Left lung (tissue), 10 donors: ENCODE data around the gene JAZF1. TPM values are rescaled to one million over a fixed set of nuclear protein-coding genes. Genes with fewer than 3 reads are reported as not detected.
A peak's percentile ranks its signal among the peaks of the same experiment; 100 is the strongest.

Experiments
- ATAC-seq: fragments of 200-7000 bp; cut with Tn5 transposase; one replicate; pipeline ENCODE4 v1.9.1; 2020; ENCODE audit warnings: moderate library complexity
- DNase-seq, 4 donors: peaks; one replicate each; pipeline ENCODE4 v3.0.0-alpha.2; 2013 to 2020
- H3K27ac ChIP-seq, 2 donors: fragments of 200-600 bp; sonication (generic) in 1 of 2; one replicate each; pipeline versions ENCODE4 v1.5.0 to v1.8.0; 2020 to 2021
- H3K27me3 ChIP-seq, 2 donors: fragments of 200-600 bp; sonication (generic) in 1 of 2; one replicate each; pipeline versions ENCODE4 v1.5.0 to v1.8.0; 2020 to 2021
- H3K36me3 ChIP-seq, 2 donors: fragments of 200-600 bp; sonication (generic) in 1 of 2; one replicate each; pipeline versions ENCODE4 v1.5.0 to v1.8.0; 2020 to 2021
- H3K4me1 ChIP-seq, 2 donors: fragments of 200-600 bp; one replicate each; pipeline ENCODE4 v1.8.0; 2021
- H3K4me3 ChIP-seq, 2 donors: fragments of 200-600 bp; sonication (generic) in 1 of 2; one replicate each; pipeline versions ENCODE4 v1.5.0 to v1.8.0; 2020 to 2021; ENCODE audit warnings: mild to moderate bottlenecking in 1 of 2
- H3K9me3 ChIP-seq, 2 donors: fragments of 200-600 bp; sonication (generic) in 1 of 2; one replicate each; pipeline versions ENCODE4 v1.5.0 to v1.8.0; 2020 to 2021
- intact Hi-C, 2 donors: fragments of 100-400 bp; cut with DNase I; formaldehyde crosslinking; loops; one replicate each; pipeline versions ENCODE4 v1.11.2 to v1.14.2; 2022
- polyA plus RNA-seq, 6 donors: library from polyadenylated mRNA; unstranded; fragments of 120-200 nt; gene quantifications; one replicate each; pipeline ENCODE4 v1.2.1, GENCODE V29; 2013; ENCODE audit not compliant: insufficient read length in 6 of 6
- total RNA-seq, 2 donors: library from RNA; stranded (reverse); fragmentation: NEBNext Ultra II Directional; extraction: Animal tissue kit (Norgen Biotek cat#: 25700); gene quantifications; one replicate each; pipeline ENCODE4 v1.2.1, GENCODE V29; 2021
- TF ChIP-seq, protein P1 (sequence below), 2 donors: fragments of 200-600 bp; sonication (generic) in 1 of 2; IDR thresholded peaks; one replicate each; pipeline versions ENCODE4 v1.5.0 to v1.8.0; 2021; ENCODE audit warnings: antibody characterized with exemption in 2 of 2
- donor health status: DM: no; HTN: yes; CAD: no.
- donor health status: DM: no; HTN: no; CAD: no.

Gene JAZF1
- total and polyA plus RNA-seq, 8 donors = 11.1 to 18.2 (median 13.8) TPM

DNA sequence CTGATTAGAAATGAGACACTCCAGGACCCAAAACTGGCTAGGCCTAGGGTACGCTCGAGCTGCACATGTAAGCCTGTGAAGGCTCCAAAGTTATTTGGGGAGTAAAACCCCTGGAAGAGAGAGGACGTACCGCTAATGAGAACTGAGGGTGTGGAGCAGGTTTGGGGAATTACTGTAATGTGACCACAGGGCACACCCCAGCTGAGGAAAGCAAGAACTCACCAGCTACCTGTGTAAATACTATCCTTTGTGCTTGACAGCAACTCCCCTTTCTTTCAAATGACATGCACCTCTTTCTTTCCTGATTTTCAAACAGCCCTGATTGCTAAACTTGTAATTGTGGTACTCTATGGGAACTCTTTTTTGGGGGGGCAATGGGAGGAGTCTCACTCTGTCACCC, 147.2 kb downstream of the JAZF1 start:
- no peaks in the 10 kb centered on the region for H3K9me3 ChIP-seq
- no peaks in the 10 kb centered on the region for H3K36me3 ChIP-seq

DNA sequence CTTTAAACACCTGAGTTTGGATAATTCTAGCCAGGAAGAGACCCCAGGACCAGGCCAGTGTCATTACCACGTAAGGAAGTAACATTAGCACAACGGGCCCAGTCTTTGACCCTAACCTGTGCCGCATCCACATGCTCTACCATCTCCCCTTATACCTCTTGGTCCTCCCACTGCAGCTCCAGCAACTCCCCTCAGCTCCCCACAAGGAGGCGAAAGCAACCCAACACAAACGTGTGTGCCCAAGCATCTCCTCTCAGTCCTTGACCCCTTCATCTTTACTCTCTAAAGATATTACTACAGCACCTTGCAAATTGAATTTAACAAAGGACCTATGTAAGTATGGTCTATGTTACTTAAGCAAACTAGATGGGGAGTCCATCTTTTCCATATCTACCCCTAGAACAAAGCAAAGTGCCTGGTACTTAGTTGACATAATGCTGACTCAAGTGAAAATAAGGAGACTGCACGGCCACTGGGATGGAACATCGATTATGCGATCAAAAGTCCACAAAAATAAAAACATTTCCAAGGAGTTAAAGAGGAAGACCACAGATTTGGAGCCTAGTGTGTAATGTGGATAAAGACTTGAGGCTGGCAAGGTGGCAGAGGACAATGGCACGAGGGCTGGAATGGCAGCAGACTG, 147.7 kb downstream of the JAZF1 start:
- Histone ChIP-seq H3K4me3 (no peak overlapping the region), H3K27me3 (no peaks in the 10 kb centered on the region), H3K4me1 (peaks cover 4 to 15% of the 10 kb centered on the region in 2 donors), H3K36me3 (no peaks in the 10 kb centered on the region), H3K27ac (no peak overlapping the region), H3K9me3 (no peaks in the 10 kb centered on the region)
- ATAC-seq = no peak
- intact Hi-C loops = no loop called here
- DNase-seq = no peak
- TF ChIP-seq, protein P1, sequence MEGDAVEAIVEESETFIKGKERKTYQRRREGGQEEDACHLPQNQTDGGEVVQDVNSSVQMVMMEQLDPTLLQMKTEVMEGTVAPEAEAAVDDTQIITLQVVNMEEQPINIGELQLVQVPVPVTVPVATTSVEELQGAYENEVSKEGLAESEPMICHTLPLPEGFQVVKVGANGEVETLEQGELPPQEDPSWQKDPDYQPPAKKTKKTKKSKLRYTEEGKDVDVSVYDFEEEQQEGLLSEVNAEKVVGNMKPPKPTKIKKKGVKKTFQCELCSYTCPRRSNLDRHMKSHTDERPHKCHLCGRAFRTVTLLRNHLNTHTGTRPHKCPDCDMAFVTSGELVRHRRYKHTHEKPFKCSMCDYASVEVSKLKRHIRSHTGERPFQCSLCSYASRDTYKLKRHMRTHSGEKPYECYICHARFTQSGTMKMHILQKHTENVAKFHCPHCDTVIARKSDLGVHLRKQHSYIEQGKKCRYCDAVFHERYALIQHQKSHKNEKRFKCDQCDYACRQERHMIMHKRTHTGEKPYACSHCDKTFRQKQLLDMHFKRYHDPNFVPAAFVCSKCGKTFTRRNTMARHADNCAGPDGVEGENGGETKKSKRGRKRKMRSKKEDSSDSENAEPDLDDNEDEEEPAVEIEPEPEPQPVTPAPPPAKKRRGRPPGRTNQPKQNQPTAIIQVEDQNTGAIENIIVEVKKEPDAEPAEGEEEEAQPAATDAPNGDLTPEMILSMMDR (IDR thresholded peaks at IDR 0.05) = no peak

More for the DNA sequence above, 147.2 kb downstream of the JAZF1 start:
- peak in 1 of 4 donors; percentile 9 for DNase-seq
- no peaks in the 10 kb centered on the region for H3K27me3 ChIP-seq
- intact Hi-C loops = no loop called here
- TF ChIP-seq, protein P1 (IDR thresholded peaks at IDR 0.05) = no peak
- H3K4me3 ChIP-seq = no peak overlapping the region
- no peak for ATAC-seq
- H3K4me1 ChIP-seq = peaks cover 8 to 17% of the 10 kb centered on the region in 2 donors
- no peak overlapping the region for H3K27ac ChIP-seq

DNA sequence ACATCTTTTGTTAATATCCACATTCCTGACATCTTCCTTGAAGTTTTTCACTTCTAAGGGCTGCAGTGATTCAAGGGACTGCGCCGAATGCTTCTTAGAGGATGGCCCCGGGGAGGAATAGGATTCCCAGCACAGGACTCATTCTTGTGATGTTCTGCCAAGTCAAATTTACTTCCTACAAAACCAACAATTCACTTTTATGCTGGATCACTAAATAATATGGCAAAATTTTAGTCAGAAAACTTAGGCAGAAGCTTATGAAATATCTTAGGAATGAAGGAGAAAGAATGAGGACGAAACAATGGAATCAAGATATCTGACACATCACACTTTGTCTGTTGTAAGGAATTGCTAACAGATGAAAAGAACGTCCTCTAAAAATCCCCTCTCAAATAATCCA, 151.5 kb downstream of the JAZF1 start:
- ATAC-seq (no peak), DNase-seq (no peak)
- H3K27me3 ChIP-seq = no peaks in the 10 kb centered on the region
- TF ChIP-seq, protein P1 (IDR thresholded peaks at IDR 0.05) = no peak
- no peaks in the 10 kb centered on the region for H3K36me3 ChIP-seq
- intact Hi-C loops = no loop called here
- no peaks in the 10 kb centered on the region for H3K9me3 ChIP-seq
- peaks cover 0 to 9% of the 10 kb centered on the region in 2 donors for H3K4me1 ChIP-seq
- no peak overlapping the region for H3K27ac ChIP-seq
- H3K4me3 ChIP-seq = no peak overlapping the region

DNA sequence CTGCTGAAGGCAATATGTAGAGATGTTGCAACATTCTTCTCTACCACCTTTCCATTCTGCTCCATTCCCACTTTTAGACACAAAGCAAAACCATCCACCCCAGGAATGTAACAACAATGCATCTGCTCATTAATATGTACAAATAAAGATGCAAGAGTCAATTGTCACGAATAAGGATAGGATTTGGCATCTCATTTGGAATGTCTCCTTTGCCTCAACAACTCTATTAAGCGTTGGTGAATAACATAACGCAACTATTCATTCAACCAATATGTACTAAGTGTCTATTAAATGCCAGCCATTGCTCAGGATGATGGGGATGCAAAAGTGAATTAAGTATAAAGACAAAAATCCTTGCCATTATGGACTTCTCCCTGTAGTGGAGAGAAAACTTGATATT, 152.1 kb downstream of the JAZF1 start:
- Histone ChIP-seq H3K36me3 (no peaks in the 10 kb centered on the region), H3K27ac (no peak overlapping the region), H3K4me3 (no peak overlapping the region), H3K27me3 (no peaks in the 10 kb centered on the region), H3K9me3 (no peaks in the 10 kb centered on the region), H3K4me1 (peaks cover 0 to 9% of the 10 kb centered on the region in 2 donors)
- DNase-seq (no peak), ATAC-seq (no peak)
- TF ChIP-seq, protein P1 (IDR thresholded peaks at IDR 0.05) = no peak
- intact Hi-C loops = no loop called here

DNA sequence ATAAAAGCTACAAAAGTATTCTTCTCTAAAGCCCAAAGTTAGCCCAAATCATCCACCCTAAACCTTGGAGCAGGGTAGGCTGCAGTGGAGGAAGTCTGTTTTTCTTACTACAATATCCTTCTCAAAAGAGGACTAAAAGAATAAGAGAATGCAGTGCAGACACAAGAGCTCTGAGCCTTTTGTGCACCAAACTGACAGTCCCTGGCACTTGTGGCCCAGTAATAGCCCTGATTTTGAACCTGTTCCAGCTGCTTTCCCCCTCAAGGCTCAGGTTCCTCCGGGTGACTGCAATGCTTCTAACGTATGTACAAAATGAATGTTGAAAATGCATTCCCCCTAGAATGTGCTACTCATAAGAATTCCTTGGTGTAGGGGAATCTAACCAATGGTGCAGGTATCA, 154.4 kb downstream of the JAZF1 start:
- H3K4me3 ChIP-seq = no peak overlapping the region
- peaks cover 0 to 9% of the 10 kb centered on the region in 2 donors for H3K4me1 ChIP-seq
- TF ChIP-seq, protein P1 (IDR thresholded peaks at IDR 0.05) = no peak
- no peak overlapping the region for H3K27ac ChIP-seq
- H3K27me3 ChIP-seq = no peaks in the 10 kb centered on the region
- intact Hi-C loops = no loop called here
- no peaks in the 10 kb centered on the region for H3K36me3 ChIP-seq
- ATAC-seq (no peak), DNase-seq (no peak)
- no peaks in the 10 kb centered on the region for H3K9me3 ChIP-seq
